NB4 (cell line): ENCODE measurements around the gene DOC2B.

Source experiments
- CTCF ChIP-seq: IDR thresholded peaks from one replicate; pipeline ENCODE4 v1.5.1; 2012; ENCODE audit warnings: low read depth, low read length
- MAX ChIP-seq: IDR thresholded peaks from 2 replicates; pipeline ENCODE4 v1.6.1; 2011; ENCODE audit warnings: low read depth, low read length
- POLR2A ChIP-seq: IDR thresholded peaks from 2 replicates; pipeline ENCODE4 v1.6.1; 2011; ENCODE audit warnings: mild to moderate bottlenecking; ENCODE audit not compliant: insufficient read length; ENCODE audit errors: extremely low read depth

- no peak for TF ChIP-seq MAX
- no peak for TF ChIP-seq CTCF
- TF ChIP-seq POLR2A, result no peak
Measured at GRCh38 chr17:156094-156621, 25.3 kb downstream of the DOC2B start.
